Coronary artery (tissue), 2 donors: ENCODE measurements around the gene ZNF507.

ENCODE experiments used
- DNase-seq: peaks from one replicate; pipeline ENCODE4 v3.0.0-alpha.2; 2017; ENCODE audit warnings: low spot score
- H3K27ac ChIP-seq, 2 donors: fragments of 200-600 bp; sonication (generic); one replicate each; pipeline ENCODE4 v1.5.1; 2016 to 2019
- H3K4me3 ChIP-seq: fragments of 200-600 bp; sonication (generic); 2 replicates; pipeline ENCODE4 v1.5.1; 2016; ENCODE audit warnings: mild to moderate bottlenecking, moderate library complexity
- TF ChIP-seq, protein P1 (sequence below): fragments of 200-600 bp; sonication (generic); IDR thresholded peaks from one replicate; pipeline ENCODE4 v1.5.1; 2019; ENCODE audit warnings: antibody characterized with exemption

The ZNF507 gene

DNA sequence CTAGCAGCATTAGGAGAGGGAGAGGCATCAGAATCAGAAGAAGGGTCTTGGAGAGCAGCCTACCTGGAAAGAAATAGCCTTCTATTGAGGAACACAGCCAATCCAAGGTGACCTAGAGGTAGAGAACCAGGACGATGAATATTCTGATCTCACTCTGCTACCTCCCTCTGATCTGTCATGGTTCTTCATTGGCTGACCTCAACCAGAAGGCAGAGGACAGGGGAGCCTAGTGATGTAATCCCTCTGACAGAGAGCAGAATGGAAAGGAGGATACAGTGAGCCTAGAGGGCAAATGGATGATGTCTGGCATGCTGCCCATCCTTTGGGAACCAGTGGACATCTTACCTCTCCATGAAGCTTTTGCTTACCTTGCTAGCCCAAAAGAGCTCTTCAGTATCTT is 3.6 kb downstream of the ZNF507 start:
- TF ChIP-seq, protein P1, sequence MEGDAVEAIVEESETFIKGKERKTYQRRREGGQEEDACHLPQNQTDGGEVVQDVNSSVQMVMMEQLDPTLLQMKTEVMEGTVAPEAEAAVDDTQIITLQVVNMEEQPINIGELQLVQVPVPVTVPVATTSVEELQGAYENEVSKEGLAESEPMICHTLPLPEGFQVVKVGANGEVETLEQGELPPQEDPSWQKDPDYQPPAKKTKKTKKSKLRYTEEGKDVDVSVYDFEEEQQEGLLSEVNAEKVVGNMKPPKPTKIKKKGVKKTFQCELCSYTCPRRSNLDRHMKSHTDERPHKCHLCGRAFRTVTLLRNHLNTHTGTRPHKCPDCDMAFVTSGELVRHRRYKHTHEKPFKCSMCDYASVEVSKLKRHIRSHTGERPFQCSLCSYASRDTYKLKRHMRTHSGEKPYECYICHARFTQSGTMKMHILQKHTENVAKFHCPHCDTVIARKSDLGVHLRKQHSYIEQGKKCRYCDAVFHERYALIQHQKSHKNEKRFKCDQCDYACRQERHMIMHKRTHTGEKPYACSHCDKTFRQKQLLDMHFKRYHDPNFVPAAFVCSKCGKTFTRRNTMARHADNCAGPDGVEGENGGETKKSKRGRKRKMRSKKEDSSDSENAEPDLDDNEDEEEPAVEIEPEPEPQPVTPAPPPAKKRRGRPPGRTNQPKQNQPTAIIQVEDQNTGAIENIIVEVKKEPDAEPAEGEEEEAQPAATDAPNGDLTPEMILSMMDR, result no peak
- Histone ChIP-seq H3K27ac (no peak overlapping the region), H3K4me3 (no peak overlapping the region)

DNA sequence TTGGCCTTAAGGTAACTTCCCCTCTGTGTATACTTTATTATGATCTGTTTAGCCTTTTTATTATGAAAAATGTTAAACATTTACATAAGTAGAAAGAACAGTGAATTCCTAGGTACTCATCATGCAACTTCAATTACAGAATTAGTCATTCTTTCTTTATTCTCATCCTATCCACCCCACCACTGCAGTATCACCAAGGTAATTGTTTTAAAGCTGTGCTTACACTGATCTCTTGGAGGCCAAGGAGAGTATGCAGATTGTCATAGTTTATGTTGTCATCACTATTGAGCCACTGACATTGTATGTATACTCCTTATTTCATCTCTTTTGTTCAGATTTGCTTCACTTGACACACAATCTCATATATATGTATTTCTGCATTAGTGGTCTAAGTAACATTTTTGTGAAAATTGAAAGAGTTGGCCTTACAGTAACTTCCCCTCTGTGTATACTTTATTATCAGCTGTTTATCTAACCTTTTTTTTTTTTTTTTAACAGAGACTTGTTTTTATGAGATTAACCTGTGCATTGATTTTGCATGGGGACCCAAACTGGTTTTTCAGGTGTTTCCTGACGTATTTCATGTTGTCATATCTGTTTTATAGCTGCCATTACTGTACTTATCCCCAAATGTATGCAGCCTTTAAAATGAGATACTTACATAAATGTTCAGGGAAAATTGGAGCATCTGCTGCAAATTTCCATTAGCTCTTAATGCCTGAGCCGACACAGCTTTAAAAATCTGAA is 4.5 kb downstream of the ZNF507 start:
- Histone ChIP-seq H3K4me3 (no peak overlapping the region), H3K27ac (peak overlapping the region in 1 of 2 donors; percentile 76)
- no peak for DNase-seq
- TF ChIP-seq, protein P1, result no peak

More for the DNA sequence above, 3.6 kb downstream of the ZNF507 start:
- DNase-seq, result no peak

DNA sequence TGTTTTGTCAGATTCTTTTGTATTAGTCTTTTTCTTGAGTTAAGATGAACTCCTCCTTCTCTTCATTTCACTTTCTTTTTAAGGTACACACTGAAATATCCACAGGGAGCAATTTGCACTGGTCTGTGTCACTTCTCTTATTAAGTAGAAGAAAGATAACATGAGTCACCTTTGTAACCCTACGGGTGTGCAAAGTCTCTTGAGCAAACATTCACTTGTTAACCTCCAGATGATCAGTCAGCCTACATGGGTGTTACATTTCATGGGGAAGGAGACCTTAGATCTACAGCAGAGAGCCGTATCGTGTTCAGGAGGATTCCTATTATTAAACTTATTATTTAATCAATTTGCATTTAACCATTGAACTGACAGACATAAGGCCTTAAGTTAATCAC is 5.1 kb downstream of the ZNF507 start:
- DNase-seq, result no peak
- TF ChIP-seq, protein P1, result no peak
- H3K4me3 ChIP-seq, result no peak overlapping the region
- H3K27ac ChIP-seq, result peak overlapping the region; percentile 76 to 80

DNA sequence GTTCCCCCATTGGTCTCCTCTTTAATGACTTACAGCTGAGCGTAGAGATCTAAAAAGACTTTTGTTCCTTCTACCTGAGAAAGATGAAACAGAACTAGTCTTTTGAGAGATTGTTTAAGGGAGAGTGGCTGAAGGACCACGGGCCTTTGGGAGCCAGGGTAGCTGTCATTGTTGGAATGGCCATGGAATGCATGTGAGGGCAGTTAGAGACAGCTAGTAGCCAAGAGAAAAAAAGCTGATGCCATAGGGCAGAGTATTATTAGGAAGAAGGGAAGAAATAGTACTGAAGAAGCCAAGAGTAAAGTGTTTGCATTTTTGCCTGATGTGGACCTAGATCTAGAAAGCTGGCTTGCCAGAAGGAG is 5.6 kb downstream of the ZNF507 start:
- DNase-seq, result no peak
- Histone ChIP-seq H3K27ac (peak overlapping the region; percentile 76 to 80), H3K4me3 (peak overlapping the region; percentile 20)
- TF ChIP-seq, protein P1, result no peak

DNA sequence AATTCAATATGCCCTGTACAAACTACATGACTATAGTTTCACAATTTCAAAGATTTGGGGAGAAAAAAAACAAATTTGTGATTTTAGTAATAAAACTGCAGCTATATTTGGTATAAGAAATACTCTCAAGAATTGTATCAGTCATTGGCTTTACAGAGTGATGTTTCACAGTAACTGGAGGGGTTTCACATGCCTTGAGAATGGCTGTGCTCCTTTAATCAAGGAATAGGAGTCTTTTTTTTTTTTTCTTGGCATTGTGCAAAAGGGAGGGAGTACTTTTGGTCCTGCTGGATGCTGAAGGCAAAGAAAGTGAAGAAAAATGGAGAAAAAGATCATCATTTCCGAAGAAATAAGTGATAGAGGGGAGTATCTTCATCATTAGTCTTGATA is 6.8 kb downstream of the ZNF507 start:
- Histone ChIP-seq H3K27ac (peak overlapping the region in 1 of 2 donors; percentile 80), H3K4me3 (no peak overlapping the region)
- TF ChIP-seq, protein P1, result no peak
- no peak for DNase-seq

DNA sequence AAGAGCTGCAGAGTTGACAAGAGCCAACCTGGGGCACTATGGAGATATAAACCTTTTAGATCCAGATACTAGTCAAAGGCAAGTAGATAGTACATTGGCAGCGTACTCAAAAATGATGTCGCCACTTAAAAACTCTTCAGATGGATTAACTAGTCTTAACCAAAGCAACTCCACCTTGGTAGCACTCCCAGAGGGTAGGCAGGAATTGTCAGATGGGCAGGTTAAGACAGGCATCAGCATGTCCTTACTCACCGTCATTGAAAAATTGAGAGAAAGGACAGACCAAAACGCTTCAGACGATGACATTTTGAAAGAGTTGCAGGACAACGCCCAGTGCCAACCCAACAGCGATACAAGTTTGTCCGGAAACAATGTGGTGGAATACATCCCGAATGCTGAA is 8.9 kb downstream of the ZNF507 start:
- TF ChIP-seq, protein P1, result no peak
- DNase-seq, result no peak
- no peak overlapping the region for H3K27ac ChIP-seq
- no peak overlapping the region for H3K4me3 ChIP-seq

DNA sequence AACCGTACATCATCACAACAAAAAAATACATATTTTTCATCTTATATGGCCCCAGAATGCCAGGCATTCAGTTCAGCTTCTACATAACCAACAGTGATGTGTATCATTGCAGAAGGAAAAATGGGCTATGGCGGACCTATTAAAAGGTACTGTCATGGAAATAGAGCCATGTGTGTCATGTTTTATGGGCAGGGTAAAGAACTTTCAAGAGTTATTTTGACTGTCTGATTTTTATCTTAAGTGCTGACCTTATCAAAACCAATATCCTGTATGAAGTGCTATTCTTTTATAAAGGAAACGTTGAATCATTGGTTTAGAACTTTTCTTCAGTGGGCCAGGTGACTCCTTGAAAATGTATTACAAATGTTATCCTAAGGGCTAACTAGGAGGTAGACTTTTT is 9.9 kb downstream of the ZNF507 start:
- TF ChIP-seq, protein P1, result no peak
- DNase-seq, result no peak
- Histone ChIP-seq H3K4me3 (no peak overlapping the region), H3K27ac (no peak overlapping the region)
